K562 (cell line): ENCODE measurements around the gene ITPR1. TPM values are rescaled to one million over a fixed set of nuclear protein-coding genes. Genes with fewer than 3 reads are reported as not detected.

Experiments
- ATAC-seq: fragments of 200-7000 bp; cut with Tn5 transposase; 3 replicates; pipeline ENCODE4 v1.9.1; 2020; ENCODE audit warnings: moderate library complexity
- BruUV-seq: library from RNA; stranded (reverse); fragments of 400-500 nt; replicated peaks from 2 replicates; lab custom pipeline; 2021; lab: Mats Ljungman, UMichigan
- CTCF ChIA-PET: fragments of 300-600 bp; formaldehyde crosslinking; extraction: SDS; loops from one replicate; lab custom pipeline; 2021; ENCODE audit warnings: low intra/inter-chr PET ratio; lab: Yijun Ruan, JAX
- POLR2A ChIA-PET: fragments of 300-600, 350-650 bp; sonication (Branson Sonifier 250); formaldehyde crosslinking; extraction: SDS; loops from one replicate; lab custom pipeline; 2021; ENCODE audit warnings: antibody characterized with exemption, inconsistent platforms; lab: Yijun Ruan, JAX
- DNase-seq, 4 experiments: peaks; one replicate each; pipeline versions ENCODE4 v3.0.0 to v3.0.0-alpha.2; 2011 to 2018; ENCODE audit warnings: low spot score in 3 of 4, mixed read lengths in 3 of 4; ENCODE audit errors: extremely low read depth in 1 of 4
- FAIRE-seq: peaks from 2 replicates; lab custom pipeline; 2011; peaks lifted over from hg19 to GRCh38; lab: Jason Lieb, UNC
- H2AFZ ChIP-seq: 2 replicates; pipeline ENCODE4 v1.6.0; 2011; ENCODE audit warnings: low read depth, low read length, control low read depth, inconsistent platforms
- H3K27ac ChIP-seq: fragments of 200-600 bp; 3 replicates; pipeline ENCODE4 v1.8.0; 2011; ENCODE audit warnings: low read depth, mild to moderate bottlenecking, control low read depth, inconsistent platforms, low read length, moderate library complexity, mixed read lengths; ENCODE audit errors: extremely low read depth
- H3K27me3 ChIP-seq, 2 experiments: fragments of 300-600 bp in 1 of 2; 2 replicates in 1 of 2; 3 replicates in 1 of 2; pipeline versions ENCODE4 v1.6.0 to v1.8.0; 2011; ENCODE audit warnings: inconsistent platforms in 2 of 2, low read length in 2 of 2, mild to moderate bottlenecking in 1 of 2, mixed read lengths in 1 of 2, moderate library complexity in 1 of 2; ENCODE audit not compliant: control insufficient read depth in 2 of 2, insufficient read depth in 2 of 2
- H3K36me3 ChIP-seq: fragments of 300-600 bp; 3 replicates; pipeline ENCODE4 v1.8.0; 2011; ENCODE audit warnings: mild to moderate bottlenecking, low read length, inconsistent platforms; ENCODE audit not compliant: control insufficient read depth, insufficient read depth
- H3K4me1 ChIP-seq, 2 experiments: fragments of 200-600 bp in 1 of 2; replicated peaks in 1 of 2; 2 replicates in 1 of 2; 3 replicates in 1 of 2; pipeline versions ENCODE4 v1.5.1 to v1.8.0; 2011; ENCODE audit warnings: inconsistent platforms in 2 of 2, low read length in 2 of 2, mild to moderate bottlenecking in 1 of 2, mixed read lengths in 1 of 2, moderate library complexity in 1 of 2; ENCODE audit not compliant: control insufficient read depth in 2 of 2, insufficient read depth in 2 of 2
- H3K4me2 ChIP-seq: 2 replicates; pipeline ENCODE4 v1.6.1; 2011; ENCODE audit warnings: low read length, control low read depth, inconsistent platforms, mixed read lengths; ENCODE audit not compliant: insufficient read depth
- H3K4me3 ChIP-seq: fragments of 200-600 bp; sonication (generic), shearing (Covaris generic); 2 replicates; pipeline ENCODE4 v1.5.1; 2016; ENCODE audit warnings: control low read depth, inconsistent platforms
- H3K79me2 ChIP-seq: fragments of 200-600 bp; 3 replicates; pipeline ENCODE4 v1.8.0; 2011; ENCODE audit warnings: low read length, inconsistent platforms; ENCODE audit not compliant: control insufficient read depth, insufficient read depth
- H3K9ac ChIP-seq, 2 experiments: 2 replicates each; pipeline versions ENCODE4 v1.6.0 to v1.6.1; 2011; ENCODE audit warnings: low read depth in 2 of 2, low read length in 2 of 2, control low read depth in 1 of 2, inconsistent platforms in 1 of 2, mild to moderate bottlenecking in 1 of 2, mixed read lengths in 1 of 2; ENCODE audit not compliant: insufficient read depth in 1 of 2
- H3K9me1 ChIP-seq: one replicate; pipeline ENCODE4 v1.6.0; 2011; ENCODE audit warnings: inconsistent platforms, mild to moderate bottlenecking, low read length, moderate library complexity; ENCODE audit not compliant: control insufficient read depth, insufficient read depth
- H3K9me3 ChIP-seq: replicated peaks from 2 replicates; pipeline ENCODE4 v1.5.1; 2011; ENCODE audit warnings: low read depth, low read length, inconsistent platforms; ENCODE audit not compliant: control insufficient read depth, insufficient read depth
- H4K20me1 ChIP-seq: replicated peaks from 2 replicates; pipeline ENCODE4 v1.6.1; 2011; ENCODE audit warnings: low read length, inconsistent platforms, mixed read lengths; ENCODE audit not compliant: control insufficient read depth, insufficient read depth
- FOXM1 ChIP-seq, 2 experiments: fragments of 450-650 bp in 1 of 2; sonication (generic) in 1 of 2; formaldehyde crosslinking in 1 of 2; IDR thresholded peaks; 2 replicates each; pipeline versions ENCODE4 v1.6.1 to v1.9.0; 2017 to 2022; ENCODE audit warnings: low read depth in 2 of 2, mild to moderate bottlenecking in 2 of 2, missing genetic modification reagents in 1 of 2, moderate library complexity in 1 of 2
- GATAD2A ChIP-seq: fragments of 450-650 bp; IDR thresholded peaks from 2 replicates; pipeline ENCODE4 v1.6.1; 2017
- HMGXB4 ChIP-seq: sonication (generic); formaldehyde crosslinking; IDR thresholded peaks from 2 replicates; pipeline ENCODE4 v1.8.1; 2023; ENCODE audit warnings: mild to moderate bottlenecking, missing genetic modification reagents
- HNRNPH1 ChIP-seq: fragments of 200-400 bp; formaldehyde crosslinking; optimal IDR thresholded peaks from 2 replicates; pipeline ENCODE3; 2017; ENCODE audit warnings: low read depth, mild to moderate bottlenecking, low read length, moderate library complexity
- KLF13 ChIP-seq: fragments of 450-650 bp; IDR thresholded peaks from 2 replicates; pipeline ENCODE4 v1.6.1; 2016; ENCODE audit warnings: missing genetic modification characterization, low read depth, mild to moderate bottlenecking, missing compliant biosample characterization, moderate library complexity, borderline replicate concordance
- MEF2D ChIP-seq: conservative IDR thresholded peaks from 2 replicates; pipeline ENCODE4 v1.6.1; 2016; ENCODE audit warnings: low read depth, missing genetic modification characterization, missing compliant biosample characterization
- MLX ChIP-seq, 2 experiments: fragments of 450-650 bp in 1 of 2; sonication (generic) in 1 of 2; formaldehyde crosslinking; conservative IDR thresholded peaks; 2 replicates each; pipeline versions ENCODE4 v1.4.0 to v1.8.1; 2020 to 2022; ENCODE audit warnings: mild to moderate bottlenecking in 1 of 2, missing genetic modification reagents in 1 of 2
- MYC ChIP-seq, 2 experiments: fragments of 250-450 bp in 1 of 2; sonication (Bioruptor Pico) in 1 of 2; IDR thresholded peaks; 2 replicates each; pipeline versions ENCODE4 v1.5.1 to v1.6.1; 2012 to 2021; ENCODE audit warnings: low read depth in 2 of 2, borderline replicate concordance in 1 of 2, improper control_type of control experiment in 1 of 2, low read length in 1 of 2, mild to moderate bottlenecking in 1 of 2, moderate library complexity in 1 of 2
- NUFIP1 ChIP-seq: fragments of 450-650 bp; IDR thresholded peaks from 2 replicates; pipeline ENCODE4 v1.6.1; 2018; ENCODE audit not compliant: partially characterized antibody
- SPI1 ChIP-seq: IDR thresholded peaks from 2 replicates; pipeline ENCODE4 v1.6.1; 2011; ENCODE audit warnings: low read depth, low read length, control low read depth, borderline replicate concordance
- STAT5A ChIP-seq: IDR thresholded peaks from 2 replicates; pipeline ENCODE4 v1.6.1; 2012; ENCODE audit warnings: low read length, inconsistent platforms, borderline replicate concordance
- ZBED1 ChIP-seq: IDR thresholded peaks from 2 replicates; pipeline ENCODE4 v1.6.1; 2014
- ZBTB8A ChIP-seq: fragments of 450-650 bp; IDR thresholded peaks from 2 replicates; pipeline ENCODE4 v1.6.1; 2018; ENCODE audit warnings: mild to moderate bottlenecking, moderate library complexity; ENCODE audit not compliant: partially characterized antibody
- ZFP91 ChIP-seq: sonication (generic); formaldehyde crosslinking; IDR thresholded peaks from 2 replicates; pipeline ENCODE4 v1.8.0; 2022; ENCODE audit warnings: mild to moderate bottlenecking, missing genetic modification reagents
- ZNF764 ChIP-seq: fragments of 250-450 bp; sonication (Bioruptor Pico); IDR thresholded peaks from 2 replicates; pipeline ENCODE4 v1.4.0; 2020; ENCODE audit warnings: low read depth, mild to moderate bottlenecking, moderate library complexity
- WGBS: fragments of 100-300 bp; shearing (Covaris generic); methylation state at CpG from one replicate; pipeline ENCODE4 v1.1.6; 2016; ENCODE audit warnings: low coverage, mixed read lengths; ENCODE audit not compliant: insufficient coverage; ENCODE audit errors: missing lambda C conversion rate; 5-methylcytosine and 5-hydroxymethylcytosine counted together
- in situ Hi-C: fragments of 300-500 bp; cut with MboI; formaldehyde crosslinking; loops from 4 replicates; pipeline ENCODE4 v1.15.0; 2018; ENCODE audit warnings: inconsistent platforms, mixed read lengths
- intact Hi-C: fragments of 100-400 bp; cut with micrococcal nuclease; formaldehyde crosslinking; loops from 2 replicates; pipeline ENCODE4 v1.14.2; 2022
- polyA plus RNA-seq, 8 experiments: library from polyadenylated mRNA; depleted of rRNA in 4 of 8; stranded (reverse) in 5 of 8; unstranded in 3 of 8; fragments of >200 nt; fragmentation: Nextera tagmentation in 2 of 8; fragmentation: Illumina TruSeq in 1 of 8; extraction: Ambion mirVana in 2 of 8; extraction: Trizol in 1 of 8; gene quantifications; 2 replicates each; pipeline versions ENCODE4 v1.2.1 to v1.2.3, GENCODE V29; 2011 to 2014; ENCODE audit warnings: inconsistent platforms in 1 of 8, missing spikeins in 1 of 8
- total RNA-seq, 7 experiments: library from RNA; depleted of rRNA in 6 of 7; stranded (reverse); fragments of >200 nt in 6 of 7; fragmentation: Illumina TruSeq in 2 of 7; extraction: Trizol in 2 of 7; gene quantifications; 2 replicates each; pipeline versions ENCODE4 v1.2.1 to v1.2.3, GENCODE V29; 2011 to 2021; ENCODE audit warnings: low replicate concordance in 1 of 7

The ITPR1 gene
- total and polyA plus RNA-seq, 9 of the 15 experiments (the other 6 are each of a cell fraction or from before 2014, with no cell fraction given) = 22.4 to 40.0 (median 27.4) TPM

- TF ChIP-seq HMGXB4 (0 out of 2 replicates have a peak, but pooled peaks have one; percentile 50), ZBTB8A (no peak), HNRNPH1 (no peak), MEF2D (tag) (0 out of 2 replicates have a peak, but pooled peaks have one; percentile 1), GATAD2A (no peak), ZNF764 (no peak)
Measured at GRCh38 chr3:4826237-4827100, 333.3 kb downstream of the ITPR1 start (continued).

GRCh38 chr3:4827767-4828166 is 334.6 kb downstream of the ITPR1 start:
- H3K4me3 ChIP-seq = no peak overlapping the region
- no TSS peak for BruUV-seq
- H3K9me1 ChIP-seq = peaks cover 9% of the 10 kb centered on the region
- H2AFZ ChIP-seq = no peak overlapping the region
- ChIA-PET CTCF (no interaction called here), POLR2A (interaction anchor here (0.9 to 5.8 kb wide), 10 partner anchors 9 to 158 kb away, joined by 3 to 61 read pairs (median 4); no protein-coding TSS in a partner anchor)
- H3K9me3 ChIP-seq = no peaks in the 10 kb centered on the region
- in situ Hi-C loops = no loop called here
- H3K9ac ChIP-seq = 0 out of 4 replicates have a peak overlapping the region, but pooled peaks of 1 of the 2 experiments have one; percentile 1
- H3K27ac ChIP-seq = peak overlapping the region; percentile 14; the same call in 2 of the 3 replicates
- intact Hi-C loops = loop anchor here (5.0 kb wide), 2 partner anchors 105 to 230 kb away; no protein-coding TSS in a partner anchor
- no peaks in the 10 kb centered on the region for H3K27me3 ChIP-seq
- H3K36me3 ChIP-seq = peaks cover 86% of the 10 kb centered on the region
- H4K20me1 ChIP-seq = no peaks in the 10 kb centered on the region
- H3K4me2 ChIP-seq = peak overlapping the region; percentile 15; the same call in 1 of the 2 replicates
- ATAC-seq (no peak), DNase-seq (peak in 1 of 4 experiments; percentile 59), FAIRE-seq (no peak)
- peaks cover 66% of the 10 kb centered on the region for H3K79me2 ChIP-seq
- H3K4me1 ChIP-seq = peaks cover 44 to 87% of the 10 kb centered on the region in 2 experiments
- WGBS = 22% methylated on average over 8 of the region's 8 CpGs
- TF ChIP-seq STAT5A (no peak), ZBED1 (no peak), ZFP91 (CRISPR knock-in tag) (no peak), MYC (IDR thresholded peaks at IDR 0.05; ENCODE audit: low read depth, low read length) (peak; percentile 31; the same call in 1 of the 2 replicates), MYC (CRISPR knock-in tag; IDR thresholded peaks at IDR 0.05; ENCODE audit: borderline replicate concordance, low read depth) (no peak), SPI1 (no peak), NUFIP1 (no peak), FOXM1 (IDR thresholded peaks at IDR 0.05; ENCODE audit: low read depth) (no peak; the same call in 1 of the 2 replicates), FOXM1 (CRISPR knock-in tag; IDR thresholded peaks at IDR 0.05; ENCODE audit: low read depth) (no peak), MLX (CRISPR knock-in tag; conservative IDR thresholded peaks at IDR 0.05) (no peak), KLF13 (no peak)
